OCI-LY7 (cell line): ENCODE measurements around the gene DTX3L. TPM values are rescaled to one million over a fixed set of nuclear protein-coding genes. Genes with fewer than 3 reads are reported as not detected.
A peak's percentile ranks its signal among the peaks of the same experiment; 100 is the strongest.

Experiments used
- BruUV-seq: library from RNA; stranded (reverse); fragments of 400-500 nt; replicated peaks from 2 replicates; lab custom pipeline; 2021; lab: Mats Ljungman, UMichigan
- CTCF ChIA-PET: fragments of 300-600 bp; sonication (Branson Sonifier 250); formaldehyde crosslinking; loops from one replicate; lab custom pipeline; 2022; ENCODE audit warnings: antibody characterized with exemption; ENCODE audit not compliant: unreplicated experiment; lab: Charles Lee
- POLR2A ChIA-PET: fragments of 300-600 bp; sonication (Branson Sonifier 250); formaldehyde crosslinking; loops from one replicate; lab custom pipeline; 2022; ENCODE audit warnings: antibody characterized with exemption; lab: Charles Lee
- DNase-seq: peaks from one replicate; pipeline ENCODE4 v3.0.0-alpha.2; 2015; ENCODE audit warnings: low spot score
- H2AFZ ChIP-seq: fragments of 200-600 bp; sonication (generic), shearing (Covaris generic); 2 replicates; pipeline ENCODE4 v1.6.1; 2014; ENCODE audit warnings: mild to moderate bottlenecking, antibody characterized with exemption, low read length, moderate library complexity
- H3K27ac ChIP-seq: fragments of 200-600 bp; sonication (generic); 2 replicates; pipeline ENCODE4 v1.5.1; 2014; ENCODE audit warnings: mixed run types, low read depth, mild to moderate bottlenecking, moderate library complexity, low read length, inconsistent platforms; ENCODE audit not compliant: poor library complexity, severe bottlenecking
- H3K36me3 ChIP-seq: fragments of 200-600 bp; sonication (generic); 2 replicates; pipeline ENCODE4 v1.6.1; 2014; ENCODE audit warnings: mild to moderate bottlenecking, antibody characterized with exemption, low read length, moderate library complexity, mixed read lengths; ENCODE audit not compliant: insufficient read depth
- H3K4me1 ChIP-seq: fragments of 200-600 bp; sonication (generic); 2 replicates; pipeline ENCODE4 v1.5.1; 2014; ENCODE audit warnings: mild to moderate bottlenecking, low read length; ENCODE audit not compliant: insufficient read depth, poor library complexity, severe bottlenecking
- H3K4me2 ChIP-seq: fragments of 200-600 bp; sonication (generic); 2 replicates; pipeline ENCODE4 v1.6.1; 2014; ENCODE audit warnings: mild to moderate bottlenecking, low read length
- H3K4me3 ChIP-seq: fragments of 200-600 bp; sonication (generic); 2 replicates; pipeline ENCODE4 v1.5.1; 2014; ENCODE audit warnings: mild to moderate bottlenecking, low read depth, low read length; ENCODE audit not compliant: poor library complexity, severe bottlenecking
- H3K79me2 ChIP-seq: fragments of 200-600 bp; sonication (generic); 2 replicates; pipeline ENCODE4 v1.6.1; 2016; ENCODE audit warnings: low read depth, mild to moderate bottlenecking, low read length, moderate library complexity, mixed read lengths; ENCODE audit not compliant: insufficient read depth
- H3K9me2 ChIP-seq: fragments of 200-600 bp; sonication (generic); 2 replicates; pipeline ENCODE4 v1.6.1; 2016; ENCODE audit warnings: mild to moderate bottlenecking, low read length, mixed read lengths; ENCODE audit not compliant: insufficient read depth
- H3K9me3 ChIP-seq: fragments of 200-600 bp; sonication (generic); 2 replicates; pipeline ENCODE4 v1.6.1; 2014; ENCODE audit warnings: mild to moderate bottlenecking, mixed run types, low read length, mixed read lengths
- H4K20me1 ChIP-seq: fragments of 200-600 bp; sonication (generic); 2 replicates; pipeline ENCODE4 v1.6.1; 2014; ENCODE audit warnings: mild to moderate bottlenecking, antibody characterized with exemption, low read length, moderate library complexity, mixed read lengths; ENCODE audit not compliant: insufficient read depth
- EZH2phosphoT487 ChIP-seq: fragments of 200-600 bp; sonication (generic); IDR thresholded peaks from 2 replicates; pipeline ENCODE4 v1.6.1; 2018; ENCODE audit warnings: low read depth, borderline replicate concordance, mild to moderate bottlenecking, mixed run types, antibody characterized with exemption, low read length, moderate library complexity, mixed read lengths
- intact Hi-C: fragments of 100-400 bp; cut with micrococcal nuclease; formaldehyde crosslinking; loops from one replicate; pipeline ENCODE4 v1.10.0; 2022; ENCODE audit not compliant: unreplicated experiment
- total RNA-seq, 2 experiments: library from RNA; depleted of rRNA in 1 of 2; stranded (reverse); fragments of >200 nt in 1 of 2; shearing (Covaris generic) in 1 of 2; gene quantifications; 2 replicates each; pipeline ENCODE4 v1.2.3, GENCODE V29; 2014 to 2022
- TF ChIP-seq, protein P1 (sequence below): fragments of 200-600 bp; sonication (generic); conservative IDR thresholded peaks from 2 replicates; pipeline ENCODE4 v1.5.1; 2014; ENCODE audit warnings: mild to moderate bottlenecking, antibody characterized with exemption, low read length, moderate library complexity, mixed read lengths

The DTX3L gene
- total RNA-seq, 2 experiments from 2014 or later: 1.3 to 1.5 TPM

DNA sequence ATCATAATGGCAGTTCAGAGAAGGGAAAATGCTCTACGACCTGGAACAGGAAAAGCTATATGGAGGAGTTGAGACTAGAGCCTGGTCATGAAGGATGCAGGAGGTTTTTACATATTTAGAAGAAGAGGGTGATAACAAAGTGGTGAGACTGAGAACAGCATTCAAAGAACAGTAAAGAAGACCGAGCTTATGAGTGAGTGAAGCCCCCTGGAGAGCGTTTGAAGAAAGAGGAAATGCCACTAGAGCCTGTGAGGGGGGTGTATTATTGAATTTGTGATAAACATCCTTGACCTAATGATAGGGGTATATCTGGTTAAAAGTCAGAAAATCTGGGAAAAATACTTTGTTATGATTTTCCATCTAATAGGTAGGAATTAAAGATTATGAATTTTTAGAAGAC is 4.2 kb upstream of the DTX3L start:
- Histone ChIP-seq H3K27ac (no peak overlapping the region), H3K4me3 (no peak overlapping the region), H3K79me2 (no peaks in the 10 kb centered on the region), H2AFZ (no peak overlapping the region), H3K9me3 (no peaks in the 10 kb centered on the region), H4K20me1 (no peaks in the 10 kb centered on the region), H3K4me1 (peaks cover 16% of the 10 kb centered on the region), H3K36me3 (no peaks in the 10 kb centered on the region), H3K4me2 (no peak overlapping the region), H3K9me2 (no peaks in the 10 kb centered on the region)
- intact Hi-C loops: loop anchor here (1.0 to 10.0 kb wide), 4 partner anchors 103 to 475 kb away; partner anchors contain the start of gene HSPBAP1
- CTCF ChIA-PET: interaction anchor here (0.6 kb wide), 2 partner anchors 201 to 1788 kb away, joined by 3 read pairs; no protein-coding TSS in a partner anchor
- no peak for DNase-seq
- BruUV-seq: no TSS peak
- POLR2A ChIA-PET: interaction anchor here (1.1 to 1.3 kb wide), 2 partner anchors 41 to 144 kb away, joined by 3 to 4 read pairs; partner anchors contain the start of gene WDR5B
- no peak for TF ChIP-seq EZH2phosphoT487
- TF ChIP-seq, protein P1, sequence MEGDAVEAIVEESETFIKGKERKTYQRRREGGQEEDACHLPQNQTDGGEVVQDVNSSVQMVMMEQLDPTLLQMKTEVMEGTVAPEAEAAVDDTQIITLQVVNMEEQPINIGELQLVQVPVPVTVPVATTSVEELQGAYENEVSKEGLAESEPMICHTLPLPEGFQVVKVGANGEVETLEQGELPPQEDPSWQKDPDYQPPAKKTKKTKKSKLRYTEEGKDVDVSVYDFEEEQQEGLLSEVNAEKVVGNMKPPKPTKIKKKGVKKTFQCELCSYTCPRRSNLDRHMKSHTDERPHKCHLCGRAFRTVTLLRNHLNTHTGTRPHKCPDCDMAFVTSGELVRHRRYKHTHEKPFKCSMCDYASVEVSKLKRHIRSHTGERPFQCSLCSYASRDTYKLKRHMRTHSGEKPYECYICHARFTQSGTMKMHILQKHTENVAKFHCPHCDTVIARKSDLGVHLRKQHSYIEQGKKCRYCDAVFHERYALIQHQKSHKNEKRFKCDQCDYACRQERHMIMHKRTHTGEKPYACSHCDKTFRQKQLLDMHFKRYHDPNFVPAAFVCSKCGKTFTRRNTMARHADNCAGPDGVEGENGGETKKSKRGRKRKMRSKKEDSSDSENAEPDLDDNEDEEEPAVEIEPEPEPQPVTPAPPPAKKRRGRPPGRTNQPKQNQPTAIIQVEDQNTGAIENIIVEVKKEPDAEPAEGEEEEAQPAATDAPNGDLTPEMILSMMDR: no peak

DNA sequence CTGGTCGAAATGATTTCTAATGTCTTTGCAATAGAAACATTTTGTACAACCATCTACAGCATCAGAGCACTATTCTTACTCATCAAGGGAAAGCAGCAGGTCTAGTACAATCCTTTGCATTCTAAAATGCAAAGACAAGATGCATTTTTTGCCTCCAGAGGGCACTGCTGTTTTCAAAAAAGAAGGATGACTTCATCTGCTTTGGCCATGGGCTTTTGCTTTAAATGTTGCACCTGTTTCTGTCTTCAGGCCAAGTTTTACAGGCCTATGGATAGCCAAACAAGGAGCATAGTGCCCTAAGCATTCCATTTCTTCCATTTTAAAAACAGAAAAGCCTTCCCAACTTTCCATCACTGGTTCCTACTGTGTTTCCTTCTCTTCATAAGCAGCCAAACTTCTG is 3.5 kb upstream of the DTX3L start:
- Histone ChIP-seq H3K9me2 (no peaks in the 10 kb centered on the region), H3K4me2 (no peak overlapping the region), H3K4me1 (peaks cover 18% of the 10 kb centered on the region), H3K9me3 (no peaks in the 10 kb centered on the region), H3K27ac (no peak overlapping the region), H3K4me3 (no peak overlapping the region), H4K20me1 (no peaks in the 10 kb centered on the region), H3K36me3 (no peaks in the 10 kb centered on the region), H2AFZ (no peak overlapping the region), H3K79me2 (no peaks in the 10 kb centered on the region)
- BruUV-seq: no TSS peak
- TF ChIP-seq EZH2phosphoT487: no peak
- TF ChIP-seq, protein P1: peak; percentile 82
- intact Hi-C loops: loop anchor here (1.0 to 10.0 kb wide), 4 partner anchors 103 to 474 kb away; partner anchors contain the start of gene HSPBAP1
- ChIA-PET POLR2A (no interaction called here), CTCF (interaction anchor here (1.1 kb wide), 1 partner anchor 119 kb away, joined by 3 read pairs; no protein-coding TSS in a partner anchor)
- DNase-seq: peak; percentile 83
